GM12878 (cell line): ENCODE results near the gene RIF1. TPM values are rescaled to one million over a fixed set of nuclear protein-coding genes. Genes with fewer than 3 reads are reported as not detected.

Experiments used
- ATAC-seq: fragments of 200-7000 bp; cut with Tn5 transposase; 3 replicates; pipeline ENCODE4 v1.9.1; 2020; ENCODE audit warnings: mild to moderate bottlenecking, moderate library complexity
- BruUV-seq: library from RNA; stranded (reverse); fragments of 400-500 nt; replicated peaks from 2 replicates; lab custom pipeline; 2021; lab: Mats Ljungman, UMichigan
- CTCF ChIA-PET: fragments of 300-600 bp; sonication (Branson Sonifier 250); formaldehyde crosslinking; extraction: SDS; loops from one replicate; lab custom pipeline; 2021; ENCODE audit warnings: inconsistent platforms; lab: Yijun Ruan, JAX
- POLR2A ChIA-PET: fragments of 350-600 bp; formaldehyde crosslinking; extraction: SDS; loops from one replicate; lab custom pipeline; 2021; ENCODE audit warnings: inconsistent platforms; lab: Charles Lee
- RAD21 ChIA-PET: fragments of 300-600 bp; sonication (Branson Sonifier 250); formaldehyde crosslinking; loops from one replicate; lab custom pipeline; 2023; ENCODE audit warnings: antibody characterized with exemption; ENCODE audit not compliant: unreplicated experiment; lab: Charles Lee
- SMC1A ChIA-PET: fragments of 300-600 bp; sonication (Branson Sonifier 250); formaldehyde crosslinking; loops from one replicate; lab custom pipeline; 2023; ENCODE audit not compliant: unreplicated experiment, uncharacterized antibody; lab: Charles Lee
- DNase-seq: peaks from one replicate; pipeline ENCODE4 v3.0.0-alpha.2; 2011; ENCODE audit warnings: low read depth, low spot score
- FAIRE-seq: peaks from 3 replicates; lab custom pipeline; 2011; peaks lifted over from hg19 to GRCh38; lab: Jason Lieb, UNC
- H2AFZ ChIP-seq: 2 replicates; pipeline ENCODE4 v1.6.0; 2011; ENCODE audit warnings: low read depth, low read length, control low read depth; ENCODE audit not compliant: control insufficient read depth
- H3K27ac ChIP-seq: 2 replicates; pipeline ENCODE4 v1.5.1; 2011; ENCODE audit warnings: control low read depth; ENCODE audit not compliant: control insufficient read depth, insufficient read depth
- H3K27me3 ChIP-seq, 2 experiments: replicated peaks in 1 of 2; 2 replicates each; pipeline versions ENCODE4 v1.6.0 to v1.6.1; 2011; ENCODE audit warnings: low read length in 1 of 2; ENCODE audit not compliant: control insufficient read depth in 2 of 2, insufficient read depth in 2 of 2
- H3K36me3 ChIP-seq, 2 experiments: 2 replicates each; pipeline ENCODE4 v1.5.1; 2011; ENCODE audit warnings: low read length in 1 of 2; ENCODE audit not compliant: control insufficient read depth in 2 of 2, insufficient read depth in 2 of 2
- H3K4me1 ChIP-seq: 2 replicates; pipeline ENCODE4 v1.6.1; 2011; ENCODE audit warnings: mild to moderate bottlenecking, low read length, moderate library complexity, mixed read lengths; ENCODE audit not compliant: control insufficient read depth, insufficient read depth
- H3K4me2 ChIP-seq: 2 replicates; pipeline ENCODE4 v1.6.0; 2011; ENCODE audit warnings: control low read depth; ENCODE audit not compliant: control insufficient read depth, insufficient read depth
- H3K4me3 ChIP-seq: fragments of 200-600 bp; sonication (generic); 2 replicates; pipeline ENCODE4 v1.5.1; 2016
- H3K79me2 ChIP-seq: 2 replicates; pipeline ENCODE4 v1.6.0; 2011; ENCODE audit warnings: low read length; ENCODE audit not compliant: control insufficient read depth, insufficient read depth
- H3K9ac ChIP-seq: 2 replicates; pipeline ENCODE4 v1.8.0; 2011; ENCODE audit warnings: low read length, control low read depth, mixed read lengths; ENCODE audit not compliant: control insufficient read depth, insufficient read depth
- H3K9me3 ChIP-seq: replicated peaks from 3 replicates; pipeline ENCODE4 v1.5.1; 2011; ENCODE audit warnings: mild to moderate bottlenecking, low read length; ENCODE audit not compliant: control insufficient read depth, insufficient read depth
- H4K20me1 ChIP-seq: 2 replicates; pipeline ENCODE4 v1.6.0; 2011; ENCODE audit not compliant: control insufficient read depth, insufficient read depth
- BMI1 ChIP-seq: fragments of 450-650 bp; IDR thresholded peaks from 2 replicates; pipeline ENCODE4 v1.6.1; 2016; ENCODE audit warnings: mild to moderate bottlenecking, moderate library complexity, borderline replicate concordance
- CEBPB ChIP-seq, 2 experiments: fragments of 150-350 bp in 1 of 2; IDR thresholded peaks; 2 replicates each; pipeline ENCODE4 v1.6.1; 2012 to 2014; ENCODE audit warnings: low read depth in 2 of 2, low read length in 2 of 2, borderline replicate concordance in 1 of 2, inconsistent platforms in 1 of 2
- CREM ChIP-seq: IDR thresholded peaks from 2 replicates; pipeline ENCODE4 v1.6.1; 2014; ENCODE audit warnings: antibody characterized with exemption, low read depth
- KDM1A ChIP-seq: fragments of 200-600 bp; sonication (generic); IDR thresholded peaks from 2 replicates; pipeline ENCODE4 v1.6.1; 2016; ENCODE audit warnings: borderline replicate concordance
- MTA2 ChIP-seq: fragments of 450-650 bp; IDR thresholded peaks from 2 replicates; pipeline ENCODE4 v1.6.1; 2016; ENCODE audit warnings: low read depth, mild to moderate bottlenecking, moderate library complexity
- MXI1 ChIP-seq: fragments of 150-350 bp; IDR thresholded peaks from 2 replicates; pipeline ENCODE4 v1.6.1; 2011; ENCODE audit warnings: low read depth, mild to moderate bottlenecking, inconsistent platforms, low read length, improper control_type of control experiment
- NFXL1 ChIP-seq: fragments of 450-650 bp; IDR thresholded peaks from 2 replicates; pipeline ENCODE4 v1.6.1; 2017; ENCODE audit warnings: antibody characterized with exemption, mild to moderate bottlenecking, borderline replicate concordance
- NFYA ChIP-seq: IDR thresholded peaks from 2 replicates; pipeline ENCODE4 v1.6.1; 2011; ENCODE audit warnings: low read depth, mild to moderate bottlenecking, low read length, improper control_type of control experiment, borderline replicate concordance
- RBBP5 ChIP-seq: fragments of 200-600 bp; sonication (generic); conservative IDR thresholded peaks from 2 replicates; pipeline ENCODE4 v1.6.1; 2016
- SMAD5 ChIP-seq: IDR thresholded peaks from 2 replicates; pipeline ENCODE4 v1.6.1; 2016; ENCODE audit warnings: antibody characterized with exemption, low read depth
- SREBF2 ChIP-seq: IDR thresholded peaks from 2 replicates; pipeline ENCODE4 v1.6.1; 2012; ENCODE audit warnings: mild to moderate bottlenecking, low read length
- ZNF384 ChIP-seq: IDR thresholded peaks from 2 replicates; pipeline ENCODE4 v1.6.1; 2012; ENCODE audit warnings: low read depth, mild to moderate bottlenecking, low read length, improper control_type of control experiment, borderline replicate concordance
- ZSCAN29 ChIP-seq: fragments of 450-650 bp; IDR thresholded peaks from 2 replicates; pipeline ENCODE4 v1.6.1; 2017; ENCODE audit warnings: mild to moderate bottlenecking, moderate library complexity
- WGBS: methylation state at CpG from one replicate; pipeline ENCODE4 v1.1.6; 2016; ENCODE audit warnings: low lambda C conversion rate; ENCODE audit not compliant: insufficient replicate concordance, insufficient coverage; ENCODE audit errors: missing lambda C conversion rate; 5-methylcytosine and 5-hydroxymethylcytosine counted together
- in situ Hi-C: fragments of 300-500 bp; cut with MboI; formaldehyde crosslinking; loops from 9 replicates; pipeline ENCODE4 v1.14.3; 2018; ENCODE audit warnings: mixed read lengths
- intact Hi-C: fragments of 100-400 bp; cut with micrococcal nuclease; formaldehyde crosslinking; loops from one replicate; pipeline ENCODE4 v1.14.2; 2022; ENCODE audit not compliant: unreplicated experiment
- polyA plus RNA-seq, 11 experiments: library from polyadenylated mRNA; depleted of rRNA in 4 of 11; unstranded in 6 of 11; stranded (reverse) in 5 of 11; fragments of >200 nt; fragmentation: Nextera tagmentation in 4 of 11; fragmentation: Illumina TruSeq in 1 of 11; extraction: Ambion mirVana in 4 of 11; extraction: Trizol in 1 of 11; gene quantifications; 1 replicate in 1 of 11; 2 replicates in 10 of 11; pipeline versions ENCODE4 v1.2.1 to v1.2.3, GENCODE V29; 2011 to 2016; ENCODE audit warnings: inconsistent platforms in 2 of 11, missing spikeins in 2 of 11, low read depth in 1 of 11
- total RNA-seq, 4 experiments: library from RNA; depleted of rRNA in 3 of 4; stranded (reverse); fragments of >200 nt in 3 of 4; fragmentation: Illumina TruSeq in 1 of 4; extraction: Trizol in 1 of 4; gene quantifications; 2 replicates each; pipeline versions ENCODE4 v1.2.1 to v1.2.3, GENCODE V29; 2013 to 2021
- TF ChIP-seq, protein P1 (sequence below): fragments of 450-650 bp; IDR thresholded peaks from 2 replicates; pipeline ENCODE4 v1.6.1; 2016; ENCODE audit warnings: mild to moderate bottlenecking
- TF ChIP-seq, protein P2 (sequence below): IDR thresholded peaks from 2 replicates; pipeline ENCODE4 v1.6.1; 2011; ENCODE audit warnings: borderline replicate concordance, low read depth, mild to moderate bottlenecking, moderate library complexity, low read length; ENCODE audit not compliant: insufficient read depth, poor library complexity, severe bottlenecking
- TF ChIP-seq, protein P3 (sequence below): fragments of 450-650 bp; IDR thresholded peaks from 2 replicates; pipeline ENCODE4 v1.6.1; 2017; ENCODE audit warnings: antibody characterized with exemption, mild to moderate bottlenecking, moderate library complexity

RIF1 gene
- total and polyA plus RNA-seq, 10 of the 15 experiments (the other 5 are each of a cell fraction or from before 2014, with no cell fraction given): 6.3 to 63.2 (median 34.4) TPM

DNA sequence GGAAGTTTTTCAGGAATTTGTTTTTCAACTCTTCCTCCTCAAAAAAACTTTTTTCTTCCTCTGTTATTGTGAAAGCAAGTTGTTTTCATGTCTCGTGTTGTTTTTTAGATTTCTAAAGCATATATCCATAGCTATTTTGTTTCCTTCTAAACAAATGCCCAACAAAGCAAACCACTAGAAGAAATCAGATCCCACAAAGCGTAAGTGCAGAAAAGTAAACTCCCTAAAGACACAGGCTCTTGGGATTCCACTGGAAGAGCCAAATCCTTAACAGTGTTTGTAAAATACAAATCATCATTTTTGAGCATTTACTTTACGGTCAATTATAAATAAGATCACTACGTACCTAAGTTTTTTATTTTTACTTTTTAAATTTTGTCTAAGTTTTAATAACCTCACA lies 21.7 kb upstream of the RIF1 start (continued):
- TF ChIP-seq SMAD5 (no peak), SREBF2 (no peak), MTA2 (no peak), ZNF384 (no peak), CREM (no peak)

DNA sequence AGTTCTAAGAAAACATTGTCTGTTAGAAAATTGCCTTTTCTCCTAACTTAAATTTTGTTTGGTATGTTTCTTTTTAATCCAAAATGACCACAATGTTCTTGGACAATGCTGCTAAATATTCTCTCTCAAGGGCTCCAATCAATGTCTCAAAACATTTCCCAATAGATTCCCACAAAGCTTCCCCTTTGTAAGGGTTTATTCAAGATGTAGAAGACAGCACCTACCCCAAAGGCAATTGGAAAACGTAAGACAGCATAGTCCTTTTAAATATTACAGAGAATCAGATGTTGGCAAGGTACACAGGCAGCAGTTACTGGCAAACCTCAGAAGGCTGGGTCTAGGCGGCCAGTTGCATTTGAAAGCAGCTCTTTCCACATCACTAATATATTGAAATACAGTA lies 18.3 kb upstream of the RIF1 start:
- CTCF ChIA-PET: interaction anchor here (1.6 kb wide), 1 partner anchor 8 kb away, joined by 4 read pairs; no protein-coding TSS in a partner anchor
- TF ChIP-seq MXI1: no peak
- no peak for TF ChIP-seq CEBPB (IDR thresholded peaks at IDR 0.05; ENCODE audit: borderline replicate concordance in 1 of 2, low read depth in 2 of 2, low read length in 2 of 2)
- no peak for TF ChIP-seq RBBP5
- no peak for TF ChIP-seq NFXL1
- TF ChIP-seq, protein P1, sequence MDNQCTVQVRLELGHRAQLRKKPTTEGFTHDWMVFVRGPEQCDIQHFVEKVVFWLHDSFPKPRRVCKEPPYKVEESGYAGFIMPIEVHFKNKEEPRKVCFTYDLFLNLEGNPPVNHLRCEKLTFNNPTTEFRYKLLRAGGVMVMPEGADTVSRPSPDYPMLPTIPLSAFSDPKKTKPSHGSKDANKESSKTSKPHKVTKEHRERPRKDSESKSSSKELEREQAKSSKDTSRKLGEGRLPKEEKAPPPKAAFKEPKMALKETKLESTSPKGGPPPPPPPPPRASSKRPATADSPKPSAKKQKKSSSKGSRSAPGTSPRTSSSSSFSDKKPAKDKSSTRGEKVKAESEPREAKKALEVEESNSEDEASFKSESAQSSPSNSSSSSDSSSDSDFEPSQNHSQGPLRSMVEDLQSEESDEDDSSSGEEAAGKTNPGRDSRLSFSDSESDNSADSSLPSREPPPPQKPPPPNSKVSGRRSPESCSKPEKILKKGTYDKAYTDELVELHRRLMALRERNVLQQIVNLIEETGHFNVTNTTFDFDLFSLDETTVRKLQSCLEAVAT: no peak
- no peak for TF ChIP-seq NFYA
- no peak for TF ChIP-seq KDM1A
- TF ChIP-seq, protein P2, sequence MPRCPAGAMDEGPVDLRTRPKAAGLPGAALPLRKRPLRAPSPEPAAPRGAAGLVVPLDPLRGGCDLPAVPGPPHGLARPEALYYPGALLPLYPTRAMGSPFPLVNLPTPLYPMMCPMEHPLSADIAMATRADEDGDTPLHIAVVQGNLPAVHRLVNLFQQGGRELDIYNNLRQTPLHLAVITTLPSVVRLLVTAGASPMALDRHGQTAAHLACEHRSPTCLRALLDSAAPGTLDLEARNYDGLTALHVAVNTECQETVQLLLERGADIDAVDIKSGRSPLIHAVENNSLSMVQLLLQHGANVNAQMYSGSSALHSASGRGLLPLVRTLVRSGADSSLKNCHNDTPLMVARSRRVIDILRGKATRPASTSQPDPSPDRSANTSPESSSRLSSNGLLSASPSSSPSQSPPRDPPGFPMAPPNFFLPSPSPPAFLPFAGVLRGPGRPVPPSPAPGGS: no peak
- no peak for TF ChIP-seq BMI1
- TF ChIP-seq ZSCAN29: no peak
- TF ChIP-seq, protein P3, sequence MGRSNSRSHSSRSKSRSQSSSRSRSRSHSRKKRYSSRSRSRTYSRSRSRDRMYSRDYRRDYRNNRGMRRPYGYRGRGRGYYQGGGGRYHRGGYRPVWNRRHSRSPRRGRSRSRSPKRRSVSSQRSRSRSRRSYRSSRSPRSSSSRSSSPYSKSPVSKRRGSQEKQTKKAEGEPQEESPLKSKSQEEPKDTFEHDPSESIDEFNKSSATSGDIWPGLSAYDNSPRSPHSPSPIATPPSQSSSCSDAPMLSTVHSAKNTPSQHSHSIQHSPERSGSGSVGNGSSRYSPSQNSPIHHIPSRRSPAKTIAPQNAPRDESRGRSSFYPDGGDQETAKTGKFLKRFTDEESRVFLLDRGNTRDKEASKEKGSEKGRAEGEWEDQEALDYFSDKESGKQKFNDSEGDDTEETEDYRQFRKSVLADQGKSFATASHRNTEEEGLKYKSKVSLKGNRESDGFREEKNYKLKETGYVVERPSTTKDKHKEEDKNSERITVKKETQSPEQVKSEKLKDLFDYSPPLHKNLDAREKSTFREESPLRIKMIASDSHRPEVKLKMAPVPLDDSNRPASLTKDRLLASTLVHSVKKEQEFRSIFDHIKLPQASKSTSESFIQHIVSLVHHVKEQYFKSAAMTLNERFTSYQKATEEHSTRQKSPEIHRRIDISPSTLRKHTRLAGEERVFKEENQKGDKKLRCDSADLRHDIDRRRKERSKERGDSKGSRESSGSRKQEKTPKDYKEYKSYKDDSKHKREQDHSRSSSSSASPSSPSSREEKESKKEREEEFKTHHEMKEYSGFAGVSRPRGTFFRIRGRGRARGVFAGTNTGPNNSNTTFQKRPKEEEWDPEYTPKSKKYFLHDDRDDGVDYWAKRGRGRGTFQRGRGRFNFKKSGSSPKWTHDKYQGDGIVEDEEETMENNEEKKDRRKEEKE: no peak

More for the DNA sequence above, 18.3 kb upstream of the RIF1 start:
- H3K27me3 ChIP-seq: no peaks in the 10 kb centered on the region
- H3K27ac ChIP-seq: no peak overlapping the region
- no peak for DNase-seq
- intact Hi-C loops (no loop called here), in situ Hi-C loops (no loop called here)
- POLR2A ChIA-PET: no interaction called here
- no peaks in the 10 kb centered on the region for H3K36me3 ChIP-seq
- 42% methylated on average over 2 of the region's 2 CpGs for WGBS
- SMC1A ChIA-PET: interaction anchor here (0.7 to 1.0 kb wide), 3 partner anchors 12 to 151 kb away, joined by 3 to 5 read pairs (median 3); no protein-coding TSS in a partner anchor
- no peak overlapping the region for H2AFZ ChIP-seq
- H3K4me2 ChIP-seq: no peak overlapping the region
- H3K9me3 ChIP-seq: no peaks in the 10 kb centered on the region
- no TSS peak for BruUV-seq
- H3K79me2 ChIP-seq: no peaks in the 10 kb centered on the region
- no peak for FAIRE-seq
- no peak overlapping the region for H3K9ac ChIP-seq
- H3K4me1 ChIP-seq: no peaks in the 10 kb centered on the region
- no peak overlapping the region for H3K4me3 ChIP-seq
- H4K20me1 ChIP-seq: no peaks in the 10 kb centered on the region
- RAD21 ChIA-PET: no interaction called here
- ATAC-seq: no peak
